DND-41 (cell line): Measurements from ENCODE around the gene CDHR3.

Experiments used
- ATAC-seq: fragments of 200-7000 bp; cut with Tn5 transposase; 3 replicates; pipeline ENCODE4 v1.9.1; 2021; ENCODE audit warnings: low read depth; ENCODE audit not compliant: insufficient read depth
- DNase-seq: peaks from one replicate; pipeline ENCODE4 v3.0.0-alpha.2; 2020
- H2AFZ ChIP-seq: 2 replicates; pipeline ENCODE4 v1.6.0; 2012; ENCODE audit warnings: low read depth, low read length
- H3K27ac ChIP-seq: 2 replicates; pipeline ENCODE4 v1.5.1; 2012; ENCODE audit warnings: low read length, inconsistent platforms
- H3K27me3 ChIP-seq: fragments of 200-600 bp; sonication (generic); 2 replicates; pipeline ENCODE4 v1.6.0; 2012; ENCODE audit warnings: low read length, mild to moderate bottlenecking, inconsistent platforms; ENCODE audit not compliant: insufficient read depth, poor library complexity
- H3K36me3 ChIP-seq: 2 replicates; pipeline ENCODE4 v1.5.1; 2012; ENCODE audit warnings: low read length, inconsistent platforms; ENCODE audit not compliant: insufficient read depth
- H3K4me1 ChIP-seq: 2 replicates; pipeline ENCODE4 v1.5.1; 2012; ENCODE audit warnings: mild to moderate bottlenecking, low read length; ENCODE audit not compliant: insufficient read depth
- H3K4me2 ChIP-seq: 2 replicates; pipeline ENCODE4 v1.6.0; 2012; ENCODE audit warnings: mild to moderate bottlenecking, moderate library complexity, low read length, inconsistent platforms; ENCODE audit not compliant: insufficient read depth
- H3K4me3 ChIP-seq, 2 experiments: fragments of 200-600 bp in 1 of 2; shearing (Covaris generic) in 1 of 2; 2 replicates each; pipeline ENCODE4 v1.5.1; 2012 to 2016; ENCODE audit warnings: inconsistent platforms in 2 of 2, low read length in 2 of 2, mild to moderate bottlenecking in 2 of 2, low read depth in 1 of 2, moderate library complexity in 1 of 2
- H3K79me2 ChIP-seq: 2 replicates; pipeline ENCODE4 v1.6.0; 2012; ENCODE audit warnings: low read length, inconsistent platforms; ENCODE audit not compliant: insufficient read depth
- H3K9ac ChIP-seq: 2 replicates; pipeline ENCODE4 v1.6.0; 2012; ENCODE audit warnings: low read depth, mild to moderate bottlenecking, inconsistent platforms, low read length, moderate library complexity
- H3K9me3 ChIP-seq: 2 replicates; pipeline ENCODE4 v1.5.1; 2012; ENCODE audit warnings: low read length, moderate library complexity, mild to moderate bottlenecking, inconsistent platforms; ENCODE audit not compliant: insufficient read depth, severe bottlenecking
- H4K20me1 ChIP-seq: 2 replicates; pipeline ENCODE4 v1.6.0; 2012; ENCODE audit warnings: low read length; ENCODE audit not compliant: insufficient read depth
- CTCF ChIP-seq: IDR thresholded peaks from 2 replicates; pipeline ENCODE4 v1.5.1; 2012; ENCODE audit warnings: borderline replicate concordance, low read length, moderate library complexity, mild to moderate bottlenecking; ENCODE audit not compliant: poor library complexity, severe bottlenecking; ENCODE audit errors: extremely low read depth
- EZH2 ChIP-seq: IDR thresholded peaks from 3 replicates; pipeline ENCODE4 v1.6.1; 2012; ENCODE audit warnings: borderline replicate concordance, low read depth, mild to moderate bottlenecking, moderate library complexity, low read length, inconsistent platforms; ENCODE audit not compliant: severe bottlenecking

The CDHR3 gene

GRCh38 chr7:106064771-106065574 is 101.9 kb downstream of the CDHR3 start:
- TF ChIP-seq EZH2 (no peak), CTCF (no peak)
- Histone ChIP-seq H4K20me1 (no peaks in the 10 kb centered on the region), H3K79me2 (no peaks in the 10 kb centered on the region), H3K4me1 (peaks cover 16% of the 10 kb centered on the region), H3K27me3 (no peaks in the 10 kb centered on the region), H3K9ac (no peak overlapping the region), H3K27ac (no peak overlapping the region), H3K36me3 (no peaks in the 10 kb centered on the region), H3K4me2 (no peak overlapping the region), H3K4me3 (no peak overlapping the region), H2AFZ (no peak overlapping the region), H3K9me3 (no peaks in the 10 kb centered on the region)
- no peak for ATAC-seq
- DNase-seq: no peak

GRCh38 chr7:106065575-106066500 is 102.8 kb downstream of the CDHR3 start:
- no peaks in the 10 kb centered on the region for H3K79me2 ChIP-seq
- no peak overlapping the region for H2AFZ ChIP-seq
- H3K36me3 ChIP-seq: no peaks in the 10 kb centered on the region
- ATAC-seq (no peak), DNase-seq (no peak)
- H3K27ac ChIP-seq: no peak overlapping the region
- H3K4me1 ChIP-seq: peaks cover 25% of the 10 kb centered on the region
- no peaks in the 10 kb centered on the region for H3K27me3 ChIP-seq
- no peak overlapping the region for H3K4me3 ChIP-seq
- no peak overlapping the region for H3K4me2 ChIP-seq
- no peaks in the 10 kb centered on the region for H3K9me3 ChIP-seq
- no peak overlapping the region for H3K9ac ChIP-seq
- TF ChIP-seq CTCF (no peak), EZH2 (no peak)
- no peaks in the 10 kb centered on the region for H4K20me1 ChIP-seq

- no peak for TF ChIP-seq CTCF
- no peak for TF ChIP-seq EZH2
- Histone ChIP-seq H3K27ac (no peak overlapping the region), H3K27me3 (no peaks in the 10 kb centered on the region), H4K20me1 (no peaks in the 10 kb centered on the region), H3K4me3 (no peak overlapping the region), H3K9ac (no peak overlapping the region), H3K9me3 (no peaks in the 10 kb centered on the region), H3K4me1 (peaks cover 43% of the 10 kb centered on the region), H3K4me2 (no peak overlapping the region), H2AFZ (no peak overlapping the region), H3K36me3 (no peaks in the 10 kb centered on the region), H3K79me2 (no peaks in the 10 kb centered on the region)
- ATAC-seq: no peak
- DNase-seq: no peak
Observed at GRCh38 chr7:106067678-106068077, 104.6 kb downstream of the CDHR3 start.
